Skeletal muscle satellite cell (primary cell): ENCODE results near the gene VSTM2L.

ENCODE experiments used
- H3K27me3 ChIP-seq: 2 replicates; pipeline ENCODE4 v1.7.0; 2013; ENCODE audit warnings: low read length; ENCODE audit not compliant: control insufficient read depth, insufficient read depth
- H3K36me3 ChIP-seq: 2 replicates; pipeline ENCODE4 v1.7.0; 2013; ENCODE audit warnings: mild to moderate bottlenecking, control low read depth, low read length; ENCODE audit not compliant: insufficient read depth
- H3K4me1 ChIP-seq: 2 replicates; pipeline ENCODE4 v1.7.0; 2013; ENCODE audit warnings: low read length; ENCODE audit not compliant: control insufficient read depth, insufficient read depth
- H3K4me2 ChIP-seq: 2 replicates; pipeline ENCODE4 v1.7.0; 2013; ENCODE audit warnings: mild to moderate bottlenecking, low read length
- H3K4me3 ChIP-seq: 2 replicates; pipeline ENCODE4 v1.7.0; 2013; ENCODE audit warnings: low read length
- H3K9ac ChIP-seq: 2 replicates; pipeline ENCODE4 v1.7.0; 2013; ENCODE audit warnings: mild to moderate bottlenecking, low read depth, low read length, moderate library complexity
- H3K9me3 ChIP-seq: replicated peaks from 2 replicates; pipeline ENCODE4 v1.7.0; 2013; ENCODE audit warnings: mild to moderate bottlenecking, control low read depth, low read length

The VSTM2L gene

GRCh38 chr20:37988306-37988954 lies 85.5 kb downstream of the VSTM2L start:
- Histone ChIP-seq H3K4me2 (no peak overlapping the region), H3K27me3 (no peaks in the 10 kb centered on the region), H3K9me3 (no peaks in the 10 kb centered on the region), H3K36me3 (no peaks in the 10 kb centered on the region), H3K4me1 (peaks cover 67% of the 10 kb centered on the region), H3K9ac (no peak overlapping the region), H3K4me3 (no peak overlapping the region)

GRCh38 chr20:37989601-37990295 lies 86.8 kb downstream of the VSTM2L start:
- H3K36me3 ChIP-seq = no peaks in the 10 kb centered on the region

GRCh38 chr20:37990571-37991151 lies 87.7 kb downstream of the VSTM2L start:
- peak overlapping the region; percentile 44 for H3K4me2 ChIP-seq
- no peaks in the 10 kb centered on the region for H3K27me3 ChIP-seq
- peaks cover 5% of the 10 kb centered on the region for H3K36me3 ChIP-seq
- no peak overlapping the region for H3K4me3 ChIP-seq
- no peaks in the 10 kb centered on the region for H3K9me3 ChIP-seq
- peaks cover 79% of the 10 kb centered on the region for H3K4me1 ChIP-seq
- peak overlapping the region; percentile 75 for H3K9ac ChIP-seq

More at GRCh38 chr20:37989601-37990295, 86.8 kb downstream of the VSTM2L start:
- Histone ChIP-seq H3K9ac (peak overlapping the region; percentile 75), H3K4me2 (peak overlapping the region; percentile 44), H3K9me3 (no peaks in the 10 kb centered on the region), H3K27me3 (no peaks in the 10 kb centered on the region), H3K4me3 (no peak overlapping the region), H3K4me1 (peaks cover 76% of the 10 kb centered on the region)

GRCh38 chr20:37991157-37991866 lies 88.4 kb downstream of the VSTM2L start:
- H3K4me1 ChIP-seq = peaks cover 79% of the 10 kb centered on the region
- H3K4me2 ChIP-seq = peak overlapping the region; percentile 44
- no peaks in the 10 kb centered on the region for H3K9me3 ChIP-seq
- H3K36me3 ChIP-seq = peaks cover 11% of the 10 kb centered on the region
- H3K9ac ChIP-seq = peak overlapping the region; percentile 49
- H3K4me3 ChIP-seq = no peak overlapping the region
- no peaks in the 10 kb centered on the region for H3K27me3 ChIP-seq

GRCh38 chr20:37991908-37992307 lies 89.0 kb downstream of the VSTM2L start:
- no peak overlapping the region for H3K9ac ChIP-seq
- H3K9me3 ChIP-seq = no peaks in the 10 kb centered on the region
- H3K27me3 ChIP-seq = no peaks in the 10 kb centered on the region
- H3K4me2 ChIP-seq = no peak overlapping the region
- H3K4me3 ChIP-seq = no peak overlapping the region
- peaks cover 73% of the 10 kb centered on the region for H3K4me1 ChIP-seq
- peaks cover 17% of the 10 kb centered on the region for H3K36me3 ChIP-seq

- peaks cover 23% of the 10 kb centered on the region for H3K36me3 ChIP-seq
- H3K9me3 ChIP-seq = no peaks in the 10 kb centered on the region
- H3K4me1 ChIP-seq = peaks cover 63% of the 10 kb centered on the region
- no peak overlapping the region for H3K4me3 ChIP-seq
- H3K4me2 ChIP-seq = no peak overlapping the region
- H3K9ac ChIP-seq = peak overlapping the region; percentile 56
- H3K27me3 ChIP-seq = no peaks in the 10 kb centered on the region
Observed at GRCh38 chr20:37992802-37993409, 90.0 kb downstream of the VSTM2L start.

- peak overlapping the region; percentile 28 for H3K4me2 ChIP-seq
- H3K4me3 ChIP-seq = no peak overlapping the region
- H3K4me1 ChIP-seq = peaks cover 50% of the 10 kb centered on the region
- peaks cover 38% of the 10 kb centered on the region for H3K36me3 ChIP-seq
- no peak overlapping the region for H3K9ac ChIP-seq
- H3K27me3 ChIP-seq = no peaks in the 10 kb centered on the region
- H3K9me3 ChIP-seq = no peaks in the 10 kb centered on the region
Observed at GRCh38 chr20:37994512-37994911, 91.6 kb downstream of the VSTM2L start.
